ENCODE results near the gene RPS6KA5.

DNA sequence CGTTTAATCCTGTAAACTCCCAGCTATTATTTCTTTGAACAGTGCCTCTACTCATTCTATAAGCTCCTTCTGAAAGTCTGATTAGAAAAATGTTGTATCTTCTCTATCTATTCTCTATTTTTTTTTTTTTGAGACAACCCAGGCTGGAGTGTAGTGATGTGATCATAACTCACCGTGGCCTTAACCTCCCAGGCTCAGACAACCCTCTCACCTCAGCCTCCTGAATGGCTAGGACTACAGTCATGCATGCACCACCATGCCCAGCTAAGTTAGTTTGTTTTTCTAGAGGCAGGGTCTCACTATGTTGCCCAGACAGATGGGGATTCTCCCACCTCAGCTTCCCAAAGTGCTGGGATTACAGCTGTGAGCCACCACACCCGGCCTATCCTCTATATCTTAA, 66.6 kb downstream of the RPS6KA5 start:
- no peak for TF ChIP-seq POLR2AphosphoS5 (IDR thresholded peaks at IDR 0.05; ENCODE audit: low read depth, low read length)
- TF ChIP-seq, protein P1, sequence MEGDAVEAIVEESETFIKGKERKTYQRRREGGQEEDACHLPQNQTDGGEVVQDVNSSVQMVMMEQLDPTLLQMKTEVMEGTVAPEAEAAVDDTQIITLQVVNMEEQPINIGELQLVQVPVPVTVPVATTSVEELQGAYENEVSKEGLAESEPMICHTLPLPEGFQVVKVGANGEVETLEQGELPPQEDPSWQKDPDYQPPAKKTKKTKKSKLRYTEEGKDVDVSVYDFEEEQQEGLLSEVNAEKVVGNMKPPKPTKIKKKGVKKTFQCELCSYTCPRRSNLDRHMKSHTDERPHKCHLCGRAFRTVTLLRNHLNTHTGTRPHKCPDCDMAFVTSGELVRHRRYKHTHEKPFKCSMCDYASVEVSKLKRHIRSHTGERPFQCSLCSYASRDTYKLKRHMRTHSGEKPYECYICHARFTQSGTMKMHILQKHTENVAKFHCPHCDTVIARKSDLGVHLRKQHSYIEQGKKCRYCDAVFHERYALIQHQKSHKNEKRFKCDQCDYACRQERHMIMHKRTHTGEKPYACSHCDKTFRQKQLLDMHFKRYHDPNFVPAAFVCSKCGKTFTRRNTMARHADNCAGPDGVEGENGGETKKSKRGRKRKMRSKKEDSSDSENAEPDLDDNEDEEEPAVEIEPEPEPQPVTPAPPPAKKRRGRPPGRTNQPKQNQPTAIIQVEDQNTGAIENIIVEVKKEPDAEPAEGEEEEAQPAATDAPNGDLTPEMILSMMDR (IDR thresholded peaks at IDR 0.05) = no peak
